ENCODE results near the gene TOMM7.

GRCh38 chr7:22856416-22856815 lies 33.8 kb upstream of the TOMM7 start:
- TF ChIP-seq CTCF (IDR thresholded peaks at IDR 0.05) (no peak), KDM1A (IDR thresholded peaks at IDR 0.05; ENCODE audit: low read depth) (no peak), POLR2A (IDR thresholded peaks at IDR 0.05; ENCODE audit: low read length) (no peak), SREBF2 (IDR thresholded peaks at IDR 0.05) (no peak), CHD4 (IDR thresholded peaks at IDR 0.05; ENCODE audit: borderline replicate concordance) (no peak), JUNB (IDR thresholded peaks at IDR 0.05) (no peak)
- TF ChIP-seq, protein P1, sequence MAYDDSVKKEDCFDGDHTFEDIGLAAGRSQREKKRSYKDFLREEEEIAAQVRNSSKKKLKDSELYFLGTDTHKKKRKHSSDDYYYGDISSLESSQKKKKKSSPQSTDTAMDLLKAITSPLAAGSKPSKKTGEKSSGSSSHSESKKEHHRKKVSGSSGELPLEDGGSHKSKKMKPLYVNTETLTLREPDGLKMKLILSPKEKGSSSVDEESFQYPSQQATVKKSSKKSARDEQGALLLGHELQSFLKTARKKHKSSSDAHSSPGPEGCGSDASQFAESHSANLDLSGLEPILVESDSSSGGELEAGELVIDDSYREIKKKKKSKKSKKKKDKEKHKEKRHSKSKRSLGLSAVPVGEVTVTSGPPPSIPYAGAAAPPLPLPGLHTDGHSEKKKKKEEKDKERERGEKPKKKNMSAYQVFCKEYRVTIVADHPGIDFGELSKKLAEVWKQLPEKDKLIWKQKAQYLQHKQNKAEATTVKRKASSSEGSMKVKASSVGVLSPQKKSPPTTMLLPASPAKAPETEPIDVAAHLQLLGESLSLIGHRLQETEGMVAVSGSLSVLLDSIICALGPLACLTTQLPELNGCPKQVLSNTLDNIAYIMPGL (CRISPR knock-in tag; IDR thresholded peaks at IDR 0.05; ENCODE audit: borderline replicate concordance) = no peak
